ENCODE results near the gene STRC.
"Not testable (repeated sequence)": the region's sequence is repeated elsewhere in the genome, so short reads cannot be mapped to it uniquely, and the experiment has no call there.

STRC gene

GRCh38 chr15:43562753-43563152 is 55.8 kb downstream of the STRC start:
- not testable (repeated sequence) for DNase-seq

DNA sequence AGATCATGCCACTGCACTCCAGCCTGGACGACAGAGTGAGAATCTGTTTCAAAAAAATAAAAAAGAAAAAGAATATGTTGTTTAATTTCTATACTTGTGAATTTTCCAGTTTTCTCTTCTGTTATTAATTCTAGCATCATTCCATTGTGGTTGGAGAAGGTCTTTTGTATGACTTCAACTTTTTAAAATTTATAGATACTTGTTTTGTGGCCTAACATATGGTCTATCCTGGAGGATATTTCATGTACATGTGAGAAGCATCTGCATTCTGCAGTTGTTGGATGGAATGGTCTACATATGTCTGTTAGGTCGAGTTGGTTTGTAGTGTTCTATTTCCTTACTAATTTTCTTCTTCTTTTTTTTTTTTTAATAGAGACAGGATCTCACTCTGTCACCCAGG is 65.6 kb downstream of the STRC start:
- no peak for DNase-seq

- no peak for DNase-seq
These were observed 66.3 kb downstream of the STRC start for GRCh38 chr15:43552256-43552655.

DNA sequence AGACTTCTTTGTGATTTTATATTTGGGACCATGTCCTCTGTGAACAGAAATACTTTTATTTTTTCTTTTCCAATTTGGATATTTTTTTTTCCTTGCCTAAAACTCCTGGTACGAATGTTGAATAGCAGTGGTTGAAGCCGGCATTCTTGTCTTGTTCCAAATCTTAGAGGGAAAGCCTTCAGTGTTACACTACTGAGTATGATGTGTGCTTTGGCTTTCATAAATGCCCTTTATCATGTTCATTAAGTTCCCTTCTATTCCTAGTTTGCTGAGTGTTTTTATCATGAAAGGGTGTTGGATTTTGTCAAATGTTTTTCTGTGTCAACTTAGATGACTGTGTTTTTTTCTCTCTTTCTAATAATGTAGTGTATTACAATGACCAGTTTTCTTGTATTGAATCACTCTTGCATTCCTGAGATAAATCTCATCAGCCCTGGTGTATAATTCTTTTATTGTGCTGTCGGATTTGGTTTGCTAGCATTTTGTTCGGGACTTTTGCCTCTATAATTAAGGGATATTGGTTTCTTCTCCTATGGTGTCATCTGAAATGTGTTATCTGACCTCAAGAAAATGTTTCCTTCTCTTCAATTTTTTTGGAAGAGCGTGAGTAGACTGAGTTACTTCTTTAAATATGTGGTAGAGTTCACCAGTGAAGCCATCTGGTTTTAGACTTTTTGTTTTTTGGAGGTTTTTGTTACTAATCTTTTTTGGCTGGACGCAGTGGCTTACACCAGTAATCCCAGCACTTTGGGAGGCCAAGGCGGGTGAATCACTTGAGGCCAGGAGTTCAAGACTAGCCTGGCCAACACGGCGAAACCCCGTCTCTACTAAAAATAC is 67.9 kb downstream of the STRC start:
- DNase-seq = no peak

All from NCI-H2029 (cell line).